NCI-H1694 treated with DMSO at 0.1 percent for 48 hours (cell line): ENCODE results near the gene NOP16.

ENCODE experiments used
- DNase-seq: peaks from one replicate; lab custom pipeline; 2025; lab: John Stamatoyannopoulos, UW

The NOP16 gene

DNA sequence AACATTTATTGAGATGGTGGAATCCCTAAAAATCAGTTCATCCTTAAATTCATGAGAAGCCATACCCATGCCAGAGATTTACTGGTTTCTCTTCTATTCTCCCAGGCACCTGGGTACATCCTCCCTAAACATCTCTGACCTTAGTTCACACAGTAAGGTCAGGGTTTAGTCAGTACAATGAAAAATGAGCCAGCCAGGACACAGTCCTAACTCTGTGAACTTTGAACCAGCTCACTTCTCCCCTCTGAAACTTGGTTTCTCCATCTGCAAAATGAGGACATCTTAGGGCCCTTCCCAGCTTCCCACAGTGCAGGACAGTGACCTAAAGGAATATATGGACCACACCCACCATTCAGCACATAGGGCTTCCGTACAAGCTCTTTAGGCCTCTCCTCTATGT, 1.9 kb downstream of the NOP16 start:
- no peak for DNase-seq

- no peak for DNase-seq
These were observed 3.4 kb downstream of the NOP16 start for GRCh38 chr5:176384991-176385390.

DNA sequence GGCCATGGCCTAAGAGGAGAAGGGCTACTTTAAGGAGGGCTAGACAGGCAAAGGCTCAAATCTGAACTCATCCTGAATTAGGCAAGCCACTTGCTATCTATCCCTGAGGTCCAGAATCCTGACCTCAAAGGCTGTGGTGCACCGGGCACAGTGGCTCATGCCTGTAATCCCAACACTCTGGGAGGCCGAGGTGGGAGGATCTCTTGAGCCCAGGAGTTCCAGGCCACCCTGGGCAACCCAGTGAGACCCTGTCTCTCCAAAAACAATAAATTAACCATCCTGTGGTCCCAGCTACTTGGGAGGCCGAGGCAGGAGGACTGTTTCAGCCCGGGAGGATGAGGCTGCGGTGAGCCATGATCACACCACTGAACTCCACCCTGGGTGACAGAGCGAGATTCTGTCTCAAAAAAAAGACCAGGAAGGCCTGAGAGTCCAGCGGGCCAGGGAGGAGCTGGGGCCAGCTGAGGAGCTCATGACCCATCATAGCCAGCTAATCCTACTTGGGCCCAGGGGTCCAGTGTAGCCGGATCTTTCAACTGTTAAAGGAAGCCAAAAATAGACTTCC, 4.0 kb downstream of the NOP16 start:
- no peak for DNase-seq

DNA sequence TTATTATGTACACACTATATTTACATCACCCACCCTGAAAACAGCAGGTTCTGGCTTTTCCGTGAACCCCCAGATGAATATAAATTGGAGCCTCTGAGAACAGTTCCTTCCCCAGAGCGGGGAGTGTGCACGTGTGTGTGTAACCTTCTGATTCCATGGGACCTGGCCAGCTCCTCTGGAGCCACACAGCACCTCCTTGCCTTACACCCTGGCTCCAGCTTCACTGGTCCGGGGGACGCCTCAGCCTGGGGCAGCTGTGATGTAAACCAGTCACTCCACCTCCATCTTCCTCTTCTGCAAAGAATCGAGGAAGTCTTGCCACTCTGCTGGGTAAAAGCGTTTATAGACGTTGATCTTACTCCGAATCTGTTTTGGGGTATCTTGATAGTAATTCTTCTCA, 4.4 kb downstream of the NOP16 start:
- DNase-seq, result no peak

GRCh38 chr5:176383248-176383905, 5.0 kb downstream of the NOP16 start:
- no peak for DNase-seq

DNA sequence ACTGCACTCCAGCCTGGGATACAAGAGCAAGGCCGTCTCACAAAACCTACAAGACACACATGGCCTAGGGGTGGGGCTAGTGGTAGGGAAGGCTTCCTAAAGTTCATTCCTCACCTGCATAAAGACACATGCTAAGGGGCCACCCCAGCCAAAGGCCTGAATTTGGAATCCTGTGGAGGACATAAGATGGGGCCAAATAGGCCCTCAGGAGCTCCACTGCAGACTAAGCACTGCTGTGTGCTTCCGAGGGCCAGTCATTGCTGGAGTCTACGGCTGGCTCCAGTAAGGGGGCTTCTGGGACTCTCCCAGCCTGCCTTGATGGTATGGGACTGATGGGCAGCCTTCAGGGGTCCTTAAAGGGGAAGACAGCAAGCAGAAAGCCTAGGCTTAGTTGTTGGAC, 5.7 kb downstream of the NOP16 start:
- DNase-seq, result no peak

GRCh38 chr5:176381979-176382378, 6.4 kb downstream of the NOP16 start:
- no peak for DNase-seq

- DNase-seq, result no peak
These were observed 7.0 kb downstream of the NOP16 start for GRCh38 chr5:176381423-176381822.

- DNase-seq, result no peak
These were observed 8.5 kb downstream of the NOP16 start for GRCh38 chr5:176379881-176380280.

GRCh38 chr5:176373100-176373818, 15.1 kb downstream of the NOP16 start:
- no peak for DNase-seq

DNA sequence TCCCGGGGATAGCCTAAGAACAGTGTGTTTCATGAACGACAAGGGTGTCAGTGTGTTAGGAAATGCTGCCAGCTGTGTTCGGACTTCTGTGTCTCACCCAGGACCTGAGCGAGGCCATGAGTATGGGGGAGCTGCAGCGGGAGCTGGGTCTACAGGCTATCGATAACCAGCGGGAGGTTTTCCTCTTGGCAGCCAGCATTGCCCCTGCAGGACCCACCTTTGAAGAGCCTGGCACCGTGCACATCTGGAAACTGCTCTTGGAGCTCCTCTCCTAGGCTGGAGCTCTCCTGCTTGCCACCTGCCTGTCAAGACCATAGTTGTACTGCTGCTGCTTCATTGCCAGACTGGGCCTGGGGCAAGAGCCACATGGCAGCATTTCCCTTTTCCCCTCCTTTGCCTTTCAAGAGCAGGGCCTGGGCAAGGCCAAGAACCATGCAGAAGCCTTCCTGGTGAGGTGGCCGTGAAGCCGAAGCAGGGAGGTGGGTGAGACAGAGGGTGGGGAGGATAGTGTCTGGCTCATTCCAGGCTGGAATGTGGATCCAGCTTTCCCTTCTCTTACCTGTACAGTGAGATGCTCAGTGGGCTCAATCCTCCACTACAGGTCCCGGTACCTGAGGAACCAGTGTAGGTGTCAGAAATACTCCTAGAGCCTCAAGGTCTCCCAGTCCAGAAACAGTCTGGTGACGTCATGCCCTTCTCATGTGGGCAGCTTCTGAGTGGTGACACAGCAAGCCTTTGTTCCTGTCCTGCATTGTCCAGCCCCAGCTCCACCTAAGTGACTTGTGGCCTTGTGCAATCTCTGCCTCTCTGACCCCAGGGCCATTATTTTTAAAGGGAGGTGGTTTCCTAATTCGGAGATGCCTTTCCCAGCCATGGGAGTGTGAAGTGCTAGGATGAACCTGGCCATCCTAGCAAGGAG, 16.5 kb downstream of the NOP16 start:
- no peak for DNase-seq

- DNase-seq, result no peak
These were observed 18.3 kb downstream of the NOP16 start for GRCh38 chr5:176369934-176370711.

- DNase-seq, result no peak
These were observed 19.7 kb downstream of the NOP16 start for GRCh38 chr5:176368726-176369125.

DNA sequence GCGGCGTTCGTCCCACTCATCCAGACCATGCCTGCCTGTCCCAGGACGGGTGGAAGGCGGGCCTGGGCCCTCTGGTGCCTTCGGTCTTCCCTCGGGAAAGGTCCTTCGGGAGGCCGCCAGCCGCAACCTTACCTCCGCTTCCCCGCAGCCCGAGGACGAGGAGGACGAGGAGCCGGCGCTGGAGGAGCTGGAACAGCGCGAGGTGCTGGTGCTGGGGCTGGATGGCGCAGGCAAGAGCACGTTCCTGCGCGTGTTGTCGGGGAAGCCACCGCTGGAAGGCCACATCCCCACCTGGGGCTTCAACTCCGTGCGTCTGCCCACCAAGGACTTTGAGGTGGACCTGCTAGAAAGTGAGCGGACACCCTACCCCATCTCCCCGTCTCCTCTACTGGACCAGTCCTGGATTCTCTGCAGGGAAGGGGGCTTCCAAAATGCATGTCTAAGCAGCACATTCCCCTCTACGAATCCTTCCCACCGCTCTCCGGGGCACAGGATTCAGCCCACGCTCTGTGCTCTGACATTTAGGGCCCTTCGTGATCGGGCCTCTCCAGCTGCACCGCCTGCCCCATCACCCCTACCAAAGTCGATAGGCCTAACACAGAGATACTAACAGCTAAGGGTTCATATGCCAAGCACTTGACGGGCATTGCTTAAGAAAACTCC, 22.0 kb downstream of the NOP16 start:
- DNase-seq, result no peak

DNA sequence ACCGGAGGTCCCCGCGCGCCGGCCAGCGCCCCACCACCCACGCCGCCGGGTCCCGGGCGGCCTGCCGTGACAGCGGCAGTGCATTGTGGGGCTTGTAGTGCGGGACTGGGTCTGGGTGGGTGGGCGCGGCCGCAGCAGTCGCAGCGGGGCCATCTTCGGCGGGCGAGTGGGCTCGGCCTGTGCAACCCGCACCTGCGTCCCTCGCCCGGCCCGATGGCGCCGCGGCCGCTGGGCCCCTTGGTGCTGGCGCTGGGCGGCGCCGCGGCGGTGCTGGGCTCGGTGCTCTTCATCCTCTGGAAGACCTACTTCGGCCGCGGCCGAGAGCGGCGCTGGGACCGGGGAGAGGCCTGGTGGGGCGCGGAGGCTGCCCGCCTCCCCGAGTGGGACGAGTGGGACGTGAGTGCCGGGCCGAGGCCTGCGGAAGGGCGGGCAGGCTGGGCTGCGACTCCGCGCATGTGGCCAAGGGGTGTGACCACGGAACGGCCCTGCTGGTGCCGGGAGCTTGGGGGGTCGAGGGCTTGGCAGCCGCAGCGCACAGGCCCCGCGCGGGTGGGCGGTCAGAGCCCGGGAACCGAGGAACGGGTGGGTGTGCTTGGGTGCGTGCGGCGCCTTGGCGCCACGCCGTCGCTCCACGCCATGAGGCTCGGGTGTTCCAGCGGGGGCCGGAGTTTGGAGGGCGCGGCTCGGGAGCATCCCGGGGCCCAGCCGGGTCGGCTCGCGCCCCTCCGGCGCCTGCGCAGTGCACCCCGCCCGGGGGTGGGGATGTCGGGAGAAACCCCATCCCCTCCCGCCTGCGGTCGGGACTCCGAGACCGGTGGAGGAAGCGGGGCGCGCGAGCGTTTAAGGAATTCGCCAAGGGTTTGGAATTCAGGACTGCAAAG, 22.8 kb downstream of the NOP16 start, which contains the start of gene ARL10:
Gene ARL10 (plus strand): TSS at position 137 of the 881 bp plus-strand sequence. CDS start 77 bp downstream, at position 214.
- no peak for DNase-seq

DNA sequence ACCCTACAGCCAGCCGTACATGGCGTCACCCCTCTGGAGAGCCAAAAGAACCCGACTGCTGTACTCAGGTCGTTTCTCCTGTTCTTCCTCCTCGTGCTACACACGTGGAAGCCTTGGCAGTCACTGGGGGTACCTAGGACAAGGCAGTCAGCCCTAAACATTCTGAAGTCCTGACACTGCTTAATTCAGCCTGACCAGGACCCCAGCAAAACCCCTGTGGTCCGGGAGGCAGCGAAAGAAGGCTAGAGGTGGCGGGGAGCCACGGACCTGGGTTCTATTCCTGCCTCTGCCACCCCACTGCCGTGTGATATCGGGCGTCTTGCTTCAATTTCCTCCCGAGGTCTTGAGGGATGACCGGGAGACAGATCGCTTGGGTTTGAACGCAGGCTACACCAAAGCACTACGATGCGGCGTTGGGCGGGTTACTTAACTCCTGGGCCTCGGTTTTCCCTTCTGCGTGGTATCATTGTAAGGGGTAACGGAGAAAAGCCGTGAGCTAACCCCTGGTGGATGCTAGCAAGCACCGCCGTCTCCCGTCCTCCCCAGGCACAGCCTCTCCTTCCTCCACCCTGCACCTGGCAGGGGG, 23.5 kb downstream of the NOP16 start:
- DNase-seq, result no peak

DNA sequence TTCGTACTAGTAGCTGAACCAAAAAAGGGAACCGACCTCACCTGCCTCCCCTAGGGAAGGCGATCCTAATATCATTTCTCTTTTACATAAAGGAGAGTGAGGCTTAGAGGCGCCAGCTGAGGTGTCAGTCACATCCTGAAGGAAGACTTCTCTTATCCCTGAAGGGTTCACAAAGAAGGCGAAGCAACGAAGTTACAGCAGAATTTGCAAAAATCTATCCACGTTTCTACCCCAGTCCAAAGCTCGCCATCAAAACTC, 26.2 kb downstream of the NOP16 start:
- DNase-seq, result no peak

GRCh38 chr5:176361437-176362232, 26.8 kb downstream of the NOP16 start, which contains the start of gene KIAA1191:
Gene KIAA1191, minus strand, starts transcription at chr5:176361764. Its CDS starts 2,256 bp downstream, at chr5:176359508.
- DNase-seq, result peak; percentile 69

DNA sequence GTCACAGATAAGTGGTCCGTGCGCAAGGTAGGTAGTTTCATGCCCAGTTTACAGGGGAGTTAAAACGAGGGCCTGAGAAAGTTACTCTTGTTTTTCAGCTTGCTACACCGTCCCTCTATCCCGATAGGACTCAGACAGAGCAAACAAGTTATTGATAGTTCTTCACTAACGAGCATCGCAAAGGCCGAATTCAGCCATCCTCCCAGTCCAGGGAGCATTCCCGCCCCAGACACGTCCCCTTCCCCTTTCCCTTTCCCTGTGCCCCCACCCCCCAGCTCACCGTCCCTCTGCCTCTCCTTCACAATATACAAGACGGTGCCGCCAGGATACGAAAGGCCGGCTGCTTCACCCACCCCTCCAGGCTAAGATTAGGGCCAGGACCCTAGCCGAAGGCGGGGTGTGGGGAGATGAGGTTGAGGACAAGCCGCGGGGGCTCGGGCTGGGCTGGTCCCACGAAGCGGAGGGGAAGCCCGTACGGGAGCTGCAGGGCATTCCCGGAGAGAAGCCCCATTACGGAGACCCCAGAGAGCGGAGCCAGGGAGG, 27.4 kb downstream of the NOP16 start:
- no peak for DNase-seq
